Measurements from ENCODE around the gene TXNDC11.

The TXNDC11 gene

GRCh38 chr16:11752856-11753255, 10.2 kb upstream of the TXNDC11 start:
- peak; percentile 31 for DNase-seq

DNA sequence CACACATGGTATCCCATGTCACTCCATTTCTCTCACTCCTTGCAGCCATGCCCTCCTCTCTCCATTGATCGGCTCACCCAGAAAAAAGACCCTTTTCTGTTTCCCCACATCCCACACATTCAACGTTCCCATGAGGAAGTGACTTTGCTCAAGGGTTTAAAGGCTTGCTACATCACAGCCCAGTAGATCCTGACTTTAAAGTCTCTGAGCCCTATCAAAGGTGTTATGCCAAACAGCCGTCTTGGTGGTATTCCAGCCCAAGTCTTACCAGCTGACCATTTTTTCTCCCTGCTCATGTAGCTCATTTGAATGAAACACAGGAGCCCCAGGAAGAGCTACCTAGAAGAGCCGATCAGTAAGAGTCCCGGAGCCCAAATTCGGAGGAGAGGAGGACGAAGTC, 7.4 kb upstream of the TXNDC11 start:
- no peak for DNase-seq

DNA sequence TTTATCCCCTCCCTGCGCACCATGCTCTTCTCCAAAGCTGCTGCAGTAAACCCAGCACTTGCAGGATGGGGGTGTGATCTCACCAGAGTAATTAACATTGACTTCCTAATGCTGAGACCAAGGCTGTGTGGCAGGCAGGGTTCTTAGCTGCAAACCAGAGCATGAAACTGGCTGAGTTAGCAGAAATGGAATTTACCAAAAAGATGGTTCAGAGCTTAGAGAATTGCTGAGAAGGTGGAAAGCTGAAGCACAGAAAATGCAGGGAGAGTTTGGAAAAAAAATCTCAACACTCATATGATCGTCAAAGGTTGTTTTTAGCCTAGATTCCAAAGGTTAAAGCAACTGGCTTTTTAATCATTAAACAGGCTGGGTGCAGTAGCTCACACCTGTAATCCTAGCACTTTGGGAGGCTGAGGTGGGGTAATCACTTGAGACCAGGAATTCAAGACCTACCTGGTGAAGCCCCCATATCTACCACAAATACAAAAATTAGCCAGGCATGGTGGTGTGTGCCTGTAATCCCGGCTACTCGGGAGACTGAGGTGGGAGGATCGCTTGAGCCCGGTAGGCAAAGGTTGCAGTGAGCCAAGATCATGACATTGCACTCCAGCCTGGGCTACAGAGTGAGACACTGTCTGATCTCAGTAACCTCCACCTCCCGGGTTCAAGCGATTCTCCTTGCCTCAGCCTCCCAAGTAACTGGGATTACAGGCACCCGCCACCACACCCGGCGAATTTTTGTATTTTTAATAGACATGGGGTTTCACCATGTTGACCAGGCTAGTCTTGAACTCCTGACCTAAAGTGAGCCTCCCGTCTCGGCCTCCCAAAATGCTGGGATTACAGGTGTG, 6.0 kb upstream of the TXNDC11 start:
- DNase-seq, result no peak

DNA sequence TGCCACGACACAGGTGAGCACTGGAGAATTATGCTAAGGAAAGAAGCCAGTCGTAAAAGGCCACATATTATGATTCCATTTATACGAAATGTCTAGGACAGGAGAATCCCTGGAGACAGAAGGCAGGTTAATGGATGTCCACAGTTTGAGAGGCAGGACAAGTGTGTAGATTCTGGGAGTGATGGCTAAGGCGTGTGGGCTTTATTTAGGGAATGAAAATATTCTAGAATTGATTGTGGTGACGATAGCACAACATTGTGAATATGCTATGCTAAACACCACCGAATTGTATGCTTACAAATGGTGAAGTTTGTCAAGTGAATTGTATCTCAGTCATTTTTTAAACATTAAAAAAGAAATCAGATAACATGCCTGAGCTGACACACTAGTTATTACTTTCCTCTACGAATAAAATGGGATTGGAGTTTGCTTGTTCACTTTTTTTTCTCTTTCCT, 5.3 kb upstream of the TXNDC11 start:
- DNase-seq, result no peak

DNA sequence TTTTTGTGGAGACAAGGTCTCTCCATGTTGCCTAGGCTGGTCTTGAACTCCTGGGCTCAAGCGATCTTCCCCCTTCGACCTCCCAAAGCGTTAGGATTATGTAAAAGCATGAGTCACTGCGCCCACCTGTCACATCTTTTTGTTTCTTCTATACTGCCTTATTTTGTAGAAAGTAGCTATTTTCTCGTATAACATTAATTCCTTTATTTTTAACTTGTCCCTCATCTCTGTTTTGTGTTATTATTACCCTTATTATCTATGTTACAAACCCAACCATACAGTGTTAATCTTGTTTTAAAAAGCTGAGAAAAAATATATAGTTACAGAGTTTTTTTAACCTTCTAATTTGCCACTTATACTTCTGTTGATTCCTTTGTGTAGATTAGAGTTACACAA, 1.4 kb upstream of the TXNDC11 start:
- no peak for DNase-seq

DNA sequence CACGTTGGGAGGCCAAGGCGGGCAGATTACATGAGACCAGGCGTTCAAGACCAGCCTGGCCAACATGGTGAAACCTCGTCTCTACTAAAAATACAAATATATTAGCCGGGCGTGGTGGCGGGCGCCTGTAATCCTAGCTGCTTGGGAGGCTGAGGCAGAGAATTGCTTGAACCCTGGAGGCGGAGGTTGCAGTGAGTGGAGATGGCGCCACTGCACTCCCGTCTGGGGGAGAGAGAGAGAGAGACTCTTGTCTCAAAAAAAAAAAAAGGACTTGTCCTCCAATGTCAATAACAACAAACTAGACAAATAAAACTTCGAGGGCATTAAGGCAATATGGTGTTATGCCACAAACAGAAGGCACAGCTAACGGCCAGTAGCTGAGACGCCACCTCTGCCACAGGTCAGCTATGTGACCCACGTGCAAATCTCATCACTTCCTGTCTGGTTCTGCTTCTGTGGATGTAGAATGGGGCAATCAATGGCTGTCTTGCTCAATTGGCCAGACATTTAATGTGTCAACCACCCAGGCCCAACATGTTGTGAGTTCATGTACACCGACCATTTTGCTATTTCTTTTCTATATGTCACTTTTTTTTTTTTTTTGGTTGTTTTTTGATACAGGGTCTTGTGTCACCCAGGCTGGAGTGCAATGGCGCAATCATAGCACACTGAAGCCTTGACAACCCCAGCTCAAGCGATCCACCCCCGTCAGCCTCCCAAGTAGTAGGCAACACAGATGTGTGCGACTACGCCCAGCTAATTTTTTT, 834 bp upstream of the TXNDC11 start:
- DNase-seq, result no peak

DNA sequence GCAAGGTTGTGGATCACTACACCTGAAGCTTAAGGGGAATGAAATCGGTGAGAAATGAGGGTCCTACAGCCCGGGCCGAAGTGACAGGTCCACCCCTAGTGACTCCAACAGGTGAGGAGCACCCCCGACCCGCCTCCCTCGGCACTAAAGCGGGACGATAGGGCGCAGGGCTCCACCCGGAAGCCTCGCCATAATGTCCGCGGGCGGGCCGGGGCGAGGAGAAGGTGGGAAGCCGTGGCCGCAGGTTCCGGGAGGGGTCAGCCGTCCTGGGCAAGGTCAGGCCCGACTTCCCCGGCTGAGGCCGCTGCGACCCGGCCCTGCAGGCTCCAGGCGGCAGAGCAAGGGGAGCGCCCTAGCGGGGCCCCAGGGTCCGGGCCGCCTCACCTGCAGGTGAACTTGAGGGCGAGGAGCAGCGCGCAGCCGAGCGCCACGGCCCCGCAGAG, 543 bp downstream of the TXNDC11 start:
- DNase-seq, result no peak

DNA sequence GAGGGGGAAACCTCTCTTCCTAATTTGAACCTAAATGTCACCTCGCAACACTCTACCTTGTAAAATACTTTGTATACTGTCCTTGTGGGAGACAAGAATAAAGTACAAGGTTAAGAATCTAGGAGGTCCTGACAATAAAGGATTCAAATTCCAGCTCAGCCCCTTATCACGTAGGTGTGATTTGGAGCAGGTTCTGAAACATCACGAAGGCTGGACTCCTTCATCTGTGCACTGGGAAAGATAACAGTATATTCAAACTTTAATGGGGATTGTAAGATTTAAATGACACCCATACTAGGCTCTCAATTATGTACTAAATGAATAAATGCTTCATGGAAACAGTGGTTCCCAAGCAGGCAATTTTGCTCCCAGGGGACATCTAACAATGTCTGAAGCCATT, 2.1 kb downstream of the TXNDC11 start:
- no peak for DNase-seq

DNA sequence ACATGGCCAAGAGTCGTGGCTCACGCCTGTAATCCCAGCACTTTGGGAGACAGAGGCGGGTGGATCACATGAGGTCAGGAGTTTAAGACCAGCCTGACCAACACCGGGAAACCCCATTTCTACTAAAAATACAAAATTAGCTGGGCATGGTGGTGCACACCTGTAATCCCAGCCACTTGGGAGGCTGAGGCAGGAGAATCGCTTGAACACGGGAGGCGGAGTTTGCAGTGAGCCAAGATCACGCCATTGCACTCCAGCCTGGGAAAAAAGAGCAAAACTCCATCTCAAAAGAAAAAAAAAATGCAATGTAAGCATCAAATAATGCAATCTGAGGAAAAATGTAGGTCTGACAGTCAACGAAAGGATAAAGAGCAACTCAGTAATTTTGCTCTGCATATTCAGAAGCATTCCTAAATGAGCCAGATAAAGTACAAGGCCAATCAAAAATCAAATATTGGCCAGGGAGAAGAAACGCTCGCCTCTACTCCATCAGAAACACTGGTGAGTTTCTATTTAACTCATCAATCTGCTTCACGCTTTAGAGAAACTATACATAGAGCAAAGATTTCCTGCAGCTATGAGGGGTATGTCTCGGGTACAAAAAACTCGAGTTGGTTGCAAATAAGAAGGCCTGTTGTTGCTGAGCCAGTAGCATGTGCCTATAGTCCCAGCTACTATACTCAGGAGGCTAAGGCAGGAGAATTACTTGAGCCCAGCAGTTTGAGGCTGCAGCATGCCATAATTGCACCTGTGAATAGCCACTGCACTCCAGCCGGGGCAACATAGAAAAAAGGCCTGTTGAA, 3.7 kb downstream of the TXNDC11 start:
- no peak for DNase-seq

GRCh38 chr16:11737713-11738112, 4.9 kb downstream of the TXNDC11 start:
- no peak for DNase-seq

DNA sequence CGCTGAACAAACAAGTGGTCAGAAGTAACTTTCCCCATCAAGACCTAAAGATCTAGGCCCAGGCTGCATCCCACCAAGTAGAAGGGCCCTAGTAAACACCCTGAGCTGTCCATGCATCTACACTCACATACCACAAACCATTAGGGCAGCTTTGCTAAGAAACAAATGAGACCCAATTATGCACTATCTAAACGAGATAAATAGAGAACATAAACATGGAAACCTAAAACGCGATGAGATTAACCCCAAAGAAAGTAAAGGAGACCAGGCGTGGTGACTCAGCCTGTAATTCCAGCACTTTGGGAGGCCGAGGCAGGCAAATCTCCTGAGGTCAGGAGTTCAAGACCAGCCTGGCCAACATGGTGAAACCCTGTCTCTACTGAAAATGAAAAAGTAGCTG, 5.8 kb downstream of the TXNDC11 start:
- DNase-seq, result no peak

- DNase-seq, result no peak
Measured at GRCh38 chr16:11735787-11736186, 6.9 kb downstream of the TXNDC11 start.

- DNase-seq, result no peak
Measured at GRCh38 chr16:11734653-11735043, 8.0 kb downstream of the TXNDC11 start.

- no peak for DNase-seq
Measured at GRCh38 chr16:11734025-11734652, 8.5 kb downstream of the TXNDC11 start.

- DNase-seq, result no peak
Measured at GRCh38 chr16:11731222-11731621, 11.4 kb downstream of the TXNDC11 start.

DNA sequence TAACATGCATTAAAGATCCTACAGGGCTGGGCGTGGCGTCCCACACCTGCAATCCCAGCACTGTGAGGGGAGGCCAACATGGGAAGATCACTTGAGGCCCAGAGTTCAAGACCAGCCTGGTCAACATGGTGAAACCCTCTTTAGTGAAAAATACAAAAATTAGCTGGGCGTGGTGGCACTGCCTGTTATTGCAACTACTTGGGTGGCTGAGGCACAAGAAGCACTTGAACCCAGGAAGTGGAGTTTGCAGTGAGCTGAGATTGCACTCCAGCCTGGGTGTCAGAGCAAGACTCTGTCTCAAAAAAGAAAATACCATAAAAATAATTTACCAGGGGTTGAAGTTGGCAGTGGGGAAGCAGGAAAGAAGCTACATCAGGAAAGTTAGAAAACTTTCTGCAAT, 12.9 kb downstream of the TXNDC11 start:
- DNase-seq, result no peak

DNA sequence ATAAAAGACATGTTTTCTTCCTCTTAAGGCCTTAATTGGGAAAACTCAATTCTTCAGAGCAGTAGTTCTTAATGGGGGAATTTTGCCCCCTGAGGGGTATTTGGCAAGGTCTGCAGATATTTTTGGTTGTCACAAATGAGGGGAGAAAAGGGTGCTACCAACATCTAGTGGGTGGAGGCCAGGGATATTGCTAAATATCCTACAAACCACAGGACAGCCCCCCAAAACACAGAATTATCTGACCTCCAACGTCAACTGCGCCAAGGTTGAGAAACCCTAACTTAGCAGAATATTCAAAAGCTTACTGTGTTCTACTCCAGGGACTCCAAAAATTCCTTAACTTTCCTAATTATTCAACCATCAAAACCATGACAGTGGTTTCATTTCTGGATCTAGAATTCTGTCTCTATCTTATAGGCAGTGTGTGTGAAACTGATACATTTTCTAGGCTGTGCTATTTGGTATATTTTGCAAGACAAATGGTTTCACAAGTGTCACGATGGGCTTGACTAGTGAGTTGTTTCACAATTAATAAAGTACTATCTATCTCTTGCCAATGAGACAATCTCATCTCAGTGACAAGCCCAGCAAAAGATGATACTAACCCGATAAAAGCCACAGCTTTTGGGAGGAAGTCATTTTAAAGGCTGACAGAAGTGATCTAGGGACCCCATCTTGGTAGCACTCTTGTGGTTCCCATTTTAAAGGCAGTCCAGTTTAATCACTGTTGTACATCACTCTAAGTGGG, 14.7 kb downstream of the TXNDC11 start:
- no peak for DNase-seq

DNA sequence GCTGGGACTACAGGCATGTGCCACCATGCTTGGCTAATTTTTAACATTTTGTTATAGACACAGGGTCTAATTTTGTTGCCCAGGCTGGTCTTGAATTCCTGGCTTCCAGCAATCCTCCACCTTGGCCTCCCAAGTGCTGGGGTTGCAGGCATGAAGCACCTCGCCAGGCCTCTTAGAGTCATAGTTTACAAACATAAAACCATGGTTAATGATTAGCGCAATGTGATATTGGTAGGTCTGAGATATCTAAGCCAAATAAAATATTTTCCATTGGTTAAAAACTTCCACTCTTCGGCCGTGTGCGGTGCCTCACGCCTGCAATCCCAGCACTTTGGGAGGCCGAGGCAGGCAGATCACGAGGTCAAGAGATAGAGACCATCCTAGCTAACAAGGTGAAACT, 16.6 kb downstream of the TXNDC11 start:
- no peak for DNase-seq

DNA sequence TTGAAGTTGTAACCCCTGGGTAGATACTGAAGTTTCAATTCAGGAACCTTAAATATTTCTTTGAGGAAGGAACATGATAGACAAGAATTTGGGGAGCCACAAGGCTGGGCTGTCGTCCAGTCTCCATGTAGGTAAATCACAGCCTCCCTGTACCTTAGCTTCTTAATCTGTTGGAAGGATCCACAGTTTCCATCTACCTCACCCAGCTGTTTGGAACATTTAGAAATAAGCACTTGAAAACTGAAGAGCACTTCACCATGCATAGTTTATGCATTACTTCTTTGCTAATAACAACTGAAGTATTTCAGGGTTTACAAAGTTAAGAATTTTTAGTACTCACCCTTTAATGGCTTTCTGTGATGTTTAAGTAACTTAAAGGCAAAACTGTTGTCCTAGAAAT, 17.2 kb downstream of the TXNDC11 start:
- DNase-seq, result peak; percentile 13

DNA sequence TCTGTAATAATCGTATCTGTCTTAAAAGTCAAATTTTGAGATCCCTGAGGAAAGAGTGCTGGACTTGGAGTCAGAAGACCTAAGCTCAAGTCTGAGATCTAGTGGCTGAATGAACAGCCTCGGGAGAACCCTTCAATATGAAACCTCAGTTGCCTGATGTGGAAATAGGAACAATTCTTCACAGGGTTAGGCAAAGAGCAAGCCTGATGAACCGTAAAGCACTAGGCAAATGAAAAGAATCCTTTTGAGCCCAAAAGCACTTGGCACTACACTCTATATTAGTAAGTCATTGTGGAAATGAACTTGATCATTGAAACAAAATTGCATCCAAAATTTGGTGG, 20.2 kb downstream of the TXNDC11 start:
- no peak for DNase-seq

DNA sequence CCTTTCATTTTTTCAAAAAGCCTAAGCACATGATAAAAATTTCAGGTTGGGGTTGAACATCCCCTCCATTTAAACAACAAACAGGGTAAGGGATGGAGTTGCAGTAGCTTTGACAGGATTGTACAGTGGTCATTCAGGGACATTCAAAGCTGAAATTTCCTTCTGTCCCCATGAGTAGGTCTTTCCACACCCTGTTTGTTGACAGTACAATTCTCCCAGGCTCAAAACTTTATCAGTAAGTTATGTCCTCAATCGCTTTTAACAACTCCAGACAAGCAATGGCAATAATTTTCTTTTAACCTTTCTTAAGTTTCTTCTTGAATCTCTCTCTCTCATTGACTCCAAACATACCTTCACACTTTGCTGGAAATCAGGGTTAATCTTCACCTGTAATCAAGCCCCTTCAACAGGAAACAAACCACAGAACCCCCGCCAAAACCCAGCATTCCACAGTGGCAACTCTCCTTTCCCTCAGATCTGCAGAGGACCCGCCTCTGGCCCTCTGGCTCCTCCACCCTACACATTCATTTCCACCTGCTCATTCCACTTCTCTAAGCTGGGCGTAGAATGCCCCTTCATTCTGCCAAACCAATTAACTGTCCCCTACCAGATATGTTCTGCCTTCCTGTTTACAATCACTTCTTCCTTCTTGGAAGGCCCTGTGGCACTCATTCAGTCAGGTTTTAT, 20.7 kb downstream of the TXNDC11 start:
- no peak for DNase-seq

DNA sequence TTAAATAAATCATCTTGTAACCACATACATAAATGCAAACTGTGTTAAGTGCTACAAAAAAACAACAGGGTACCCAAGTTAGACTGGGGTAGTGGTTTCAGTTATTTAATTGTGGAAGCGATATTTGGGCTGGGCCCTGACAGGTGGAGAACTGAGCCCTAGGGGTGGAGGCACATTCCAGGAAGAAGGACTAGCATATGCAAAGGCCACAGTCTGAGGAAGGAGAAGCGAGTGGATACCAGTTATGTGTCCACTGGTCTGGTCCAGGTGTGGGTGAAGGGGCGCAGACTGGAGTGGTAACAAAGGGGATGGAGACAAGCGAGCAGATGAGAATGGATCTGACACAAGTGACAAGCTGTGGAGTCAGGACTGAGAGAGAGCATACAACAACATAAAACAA, 22.9 kb downstream of the TXNDC11 start:
- DNase-seq, result no peak
